ENCODE measurements around the gene SCGB2B2. TPM values are rescaled to one million over a fixed set of nuclear protein-coding genes. Genes with fewer than 3 reads are reported as not detected.

The SCGB2B2 gene
- total RNA-seq, 1 experiment from 2014 or later, result 0.59 TPM

DNA sequence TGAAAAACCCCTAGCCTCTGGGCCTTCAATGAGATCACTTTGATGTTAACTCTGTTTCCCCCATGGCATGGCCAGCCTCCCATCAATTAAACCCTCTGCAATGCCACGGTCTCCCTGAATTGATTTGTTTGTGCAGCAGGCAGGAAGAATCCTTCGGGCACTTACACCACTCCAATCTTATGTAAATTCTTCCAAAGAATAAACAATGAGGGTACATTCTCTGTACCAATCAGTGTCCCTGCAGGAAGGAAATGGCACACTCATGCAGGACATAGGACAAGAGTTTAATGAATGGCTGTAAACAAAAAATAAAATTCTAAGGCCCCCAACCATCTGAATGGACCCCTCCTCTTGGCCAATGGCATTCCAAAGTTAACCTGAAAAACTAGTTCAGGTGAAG lies 22.2 kb downstream of the SCGB2B2 start:
- BruUV-seq (replicated peaks), result no TSS peak
- TF ChIP-seq TCF7L2 (IDR thresholded peaks at IDR 0.05; ENCODE audit: low read depth, low read length), result no peak
- no peak for TF ChIP-seq POLR2AphosphoS5 (IDR thresholded peaks at IDR 0.05; ENCODE audit: low read depth, low read length)
- no peak for TF ChIP-seq SIN3A (IDR thresholded peaks at IDR 0.05; ENCODE audit: borderline replicate concordance, insufficient read depth, low read depth, low read length)
- TF ChIP-seq, protein P1, sequence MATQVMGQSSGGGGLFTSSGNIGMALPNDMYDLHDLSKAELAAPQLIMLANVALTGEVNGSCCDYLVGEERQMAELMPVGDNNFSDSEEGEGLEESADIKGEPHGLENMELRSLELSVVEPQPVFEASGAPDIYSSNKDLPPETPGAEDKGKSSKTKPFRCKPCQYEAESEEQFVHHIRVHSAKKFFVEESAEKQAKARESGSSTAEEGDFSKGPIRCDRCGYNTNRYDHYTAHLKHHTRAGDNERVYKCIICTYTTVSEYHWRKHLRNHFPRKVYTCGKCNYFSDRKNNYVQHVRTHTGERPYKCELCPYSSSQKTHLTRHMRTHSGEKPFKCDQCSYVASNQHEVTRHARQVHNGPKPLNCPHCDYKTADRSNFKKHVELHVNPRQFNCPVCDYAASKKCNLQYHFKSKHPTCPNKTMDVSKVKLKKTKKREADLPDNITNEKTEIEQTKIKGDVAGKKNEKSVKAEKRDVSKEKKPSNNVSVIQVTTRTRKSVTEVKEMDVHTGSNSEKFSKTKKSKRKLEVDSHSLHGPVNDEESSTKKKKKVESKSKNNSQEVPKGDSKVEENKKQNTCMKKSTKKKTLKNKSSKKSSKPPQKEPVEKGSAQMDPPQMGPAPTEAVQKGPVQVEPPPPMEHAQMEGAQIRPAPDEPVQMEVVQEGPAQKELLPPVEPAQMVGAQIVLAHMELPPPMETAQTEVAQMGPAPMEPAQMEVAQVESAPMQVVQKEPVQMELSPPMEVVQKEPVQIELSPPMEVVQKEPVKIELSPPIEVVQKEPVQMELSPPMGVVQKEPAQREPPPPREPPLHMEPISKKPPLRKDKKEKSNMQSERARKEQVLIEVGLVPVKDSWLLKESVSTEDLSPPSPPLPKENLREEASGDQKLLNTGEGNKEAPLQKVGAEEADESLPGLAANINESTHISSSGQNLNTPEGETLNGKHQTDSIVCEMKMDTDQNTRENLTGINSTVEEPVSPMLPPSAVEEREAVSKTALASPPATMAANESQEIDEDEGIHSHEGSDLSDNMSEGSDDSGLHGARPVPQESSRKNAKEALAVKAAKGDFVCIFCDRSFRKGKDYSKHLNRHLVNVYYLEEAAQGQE (IDR thresholded peaks at IDR 0.05; ENCODE audit: insufficient read depth in 1 of 2, low read depth in 2 of 2, low read length in 1 of 2), result no peak; a peak in 1 of 4 replicates
- TF ChIP-seq, protein P2, sequence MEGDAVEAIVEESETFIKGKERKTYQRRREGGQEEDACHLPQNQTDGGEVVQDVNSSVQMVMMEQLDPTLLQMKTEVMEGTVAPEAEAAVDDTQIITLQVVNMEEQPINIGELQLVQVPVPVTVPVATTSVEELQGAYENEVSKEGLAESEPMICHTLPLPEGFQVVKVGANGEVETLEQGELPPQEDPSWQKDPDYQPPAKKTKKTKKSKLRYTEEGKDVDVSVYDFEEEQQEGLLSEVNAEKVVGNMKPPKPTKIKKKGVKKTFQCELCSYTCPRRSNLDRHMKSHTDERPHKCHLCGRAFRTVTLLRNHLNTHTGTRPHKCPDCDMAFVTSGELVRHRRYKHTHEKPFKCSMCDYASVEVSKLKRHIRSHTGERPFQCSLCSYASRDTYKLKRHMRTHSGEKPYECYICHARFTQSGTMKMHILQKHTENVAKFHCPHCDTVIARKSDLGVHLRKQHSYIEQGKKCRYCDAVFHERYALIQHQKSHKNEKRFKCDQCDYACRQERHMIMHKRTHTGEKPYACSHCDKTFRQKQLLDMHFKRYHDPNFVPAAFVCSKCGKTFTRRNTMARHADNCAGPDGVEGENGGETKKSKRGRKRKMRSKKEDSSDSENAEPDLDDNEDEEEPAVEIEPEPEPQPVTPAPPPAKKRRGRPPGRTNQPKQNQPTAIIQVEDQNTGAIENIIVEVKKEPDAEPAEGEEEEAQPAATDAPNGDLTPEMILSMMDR (IDR thresholded peaks at IDR 0.05), result no peak
- intact Hi-C loops (cut with micrococcal nuclease; ENCODE audit: unreplicated experiment), result no loop called here

DNA sequence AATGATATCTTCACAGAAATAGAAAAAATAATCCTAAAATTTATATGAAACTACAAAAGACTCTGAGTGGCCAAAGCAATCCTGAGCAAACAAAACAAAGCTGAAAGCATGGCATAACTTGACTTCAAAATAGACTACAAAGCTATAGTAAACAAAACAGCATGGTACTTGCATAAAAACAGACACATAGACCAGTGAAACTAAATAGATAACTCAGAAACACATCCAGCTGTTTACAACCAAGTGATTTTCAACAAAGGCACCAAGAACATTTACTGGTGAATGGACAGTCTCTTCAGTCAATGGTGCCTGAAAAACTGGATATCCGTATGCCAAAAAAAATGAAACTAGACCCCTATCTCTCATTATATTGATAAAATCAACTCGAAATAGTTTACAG lies 25.2 kb downstream of the SCGB2B2 start:
- Histone ChIP-seq H3K9me3 (ENCODE audit: control insufficient read depth, insufficient read depth, low read depth, low read length) (peaks cover 3% of the 10 kb centered on the region; the same call in 1 of the 2 replicates), H3K4me1 (ENCODE audit: control insufficient read depth, insufficient read depth, low read length) (no peaks in the 10 kb centered on the region), H3K27ac (ENCODE audit: low read length) (no peak overlapping the region), H3K27me3 (ENCODE audit: control insufficient read depth, insufficient read depth, low read length) (no peaks in the 10 kb centered on the region), H3K4me3 (ENCODE audit: low read depth in 2 of 2, low read length in 2 of 2) (no peak overlapping the region), H3K36me3 (ENCODE audit: control insufficient read depth, insufficient read depth, low read length) (no peaks in the 10 kb centered on the region)
- in situ Hi-C loops (cut with HindIII; ENCODE audit: low pct_unique_long_range_greater_than_20kb, low sequenced_read_pairs), result no loop called here
- ChIA-PET CTCF (no interaction called here), POLR2A (no interaction called here)
- no peak for DNase-seq (ENCODE audit: low read depth, low spot score)
- BruUV-seq (replicated peaks), result no TSS peak
- TF ChIP-seq, protein P2 (IDR thresholded peaks at IDR 0.05), result no peak
- no peak for TF ChIP-seq TCF7L2 (IDR thresholded peaks at IDR 0.05; ENCODE audit: low read depth, low read length)
- intact Hi-C loops (cut with micrococcal nuclease; ENCODE audit: unreplicated experiment), result no loop called here
- ATAC-seq, result no peak

More for the DNA sequence above, 22.2 kb downstream of the SCGB2B2 start:
- Histone ChIP-seq H3K27ac (ENCODE audit: low read length) (no peak overlapping the region), H3K36me3 (ENCODE audit: control insufficient read depth, insufficient read depth, low read length) (no peaks in the 10 kb centered on the region), H3K27me3 (ENCODE audit: control insufficient read depth, insufficient read depth, low read length) (no peaks in the 10 kb centered on the region), H3K4me3 (ENCODE audit: low read depth in 2 of 2, low read length in 2 of 2) (no peak overlapping the region), H3K4me1 (ENCODE audit: control insufficient read depth, insufficient read depth, low read length) (no peaks in the 10 kb centered on the region), H3K9me3 (ENCODE audit: control insufficient read depth, insufficient read depth, low read depth, low read length) (peaks cover 3% of the 10 kb centered on the region; the same call in 1 of the 2 replicates)
- ChIA-PET CTCF (interaction anchor here (0.7 kb wide), 2 partner anchors 9 to 14 kb away, joined by 3 read pairs; no protein-coding TSS in a partner anchor), POLR2A (no interaction called here)
- in situ Hi-C loops (cut with HindIII; ENCODE audit: low pct_unique_long_range_greater_than_20kb, low sequenced_read_pairs), result no loop called here
- DNase-seq (ENCODE audit: low read depth, low spot score) (no peak), ATAC-seq (no peak)

All from Panc1 (cell line).